DMS114 treated with DMSO at 0.1 percent for 48 hours (cell line): Measurements from ENCODE around the gene NEK2.

ENCODE experiments used
- DNase-seq: peaks from one replicate; lab custom pipeline; 2025; ENCODE audit not compliant: unreplicated experiment; lab: John Stamatoyannopoulos, UW

The NEK2 gene

GRCh38 chr1:211612786-211613107, 62.7 kb downstream of the NEK2 start:
- DNase-seq, result no peak
